Breast epithelium (tissue), 4 donors: ENCODE measurements around the gene RPH3AL. TPM values are rescaled to one million over a fixed set of nuclear protein-coding genes. Genes with fewer than 3 reads are reported as not detected.

Experiments used
- DNase-seq, 2 donors: peaks; one replicate each; pipeline ENCODE4 v3.0.0-alpha.2; 2019; ENCODE audit warnings: low spot score in 2 of 2
- H3K27ac ChIP-seq, 2 donors: fragments of 200-600 bp; sonication (generic) in 1 of 2; one replicate each; pipeline ENCODE4 v1.5.1; 2016 to 2019; ENCODE audit warnings: mild to moderate bottlenecking in 1 of 2
- H3K27me3 ChIP-seq, 2 donors: fragments of 200-600 bp; sonication (generic) in 1 of 2; one replicate each; pipeline versions ENCODE4 v1.5.1 to v1.6.0; 2017 to 2019; ENCODE audit warnings: control low read depth in 1 of 2, mild to moderate bottlenecking in 1 of 2
- H3K36me3 ChIP-seq: fragments of 200-600 bp; one replicate; pipeline ENCODE4 v1.5.1; 2019
- H3K4me1 ChIP-seq, 2 donors: fragments of 200-600 bp; sonication (generic); one replicate each; pipeline ENCODE4 v1.5.1; 2016 to 2019; ENCODE audit warnings: control low read depth in 1 of 2
- H3K4me3 ChIP-seq, 3 donors: fragments of 200-600 bp; sonication (generic); 1 replicate in 2 of 3; 2 replicates in 1 of 3; pipeline ENCODE4 v1.5.1; 2016 to 2019; ENCODE audit warnings: mild to moderate bottlenecking in 3 of 3, moderate library complexity in 2 of 3
- H3K9me3 ChIP-seq, 2 donors: fragments of 200-600 bp; sonication (generic) in 1 of 2; one replicate each; pipeline ENCODE4 v1.5.1; 2016 to 2019; ENCODE audit warnings: control low read depth in 1 of 2
- POLR2A ChIP-seq: fragments of 450-650 bp; IDR thresholded peaks from one replicate; pipeline ENCODE4 v1.6.1; 2016; ENCODE audit warnings: antibody characterized with exemption, mild to moderate bottlenecking, moderate library complexity
- POLR2AphosphoS5 ChIP-seq, 3 donors: sonication (generic); formaldehyde crosslinking; IDR thresholded peaks; one replicate each; pipeline ENCODE4 v1.6.1; 2017; ENCODE audit warnings: antibody characterized with exemption in 3 of 3
- intact Hi-C: fragments of 100-400 bp; cut with DNase I; formaldehyde crosslinking; loops from one replicate; pipeline ENCODE4 v1.15.1; 2023; ENCODE audit warnings: low total_unique reads
- total RNA-seq, 3 donors: library from RNA; depleted of rRNA; stranded (reverse); fragments of >200 nt; gene quantifications; one replicate each; pipeline ENCODE4 v1.1.0, GENCODE V29; 2016
- TF ChIP-seq, protein P1 (sequence below), 3 donors: fragments of 450-650 bp; IDR thresholded peaks; one replicate each; pipeline ENCODE4 v1.5.1; 2016 to 2017; ENCODE audit warnings: antibody characterized with exemption in 3 of 3, mild to moderate bottlenecking in 3 of 3, moderate library complexity in 3 of 3

Gene RPH3AL
- total RNA-seq, 3 donors from 2014 or later: 9.6 to 15.7 (median 15.4) TPM

DNA sequence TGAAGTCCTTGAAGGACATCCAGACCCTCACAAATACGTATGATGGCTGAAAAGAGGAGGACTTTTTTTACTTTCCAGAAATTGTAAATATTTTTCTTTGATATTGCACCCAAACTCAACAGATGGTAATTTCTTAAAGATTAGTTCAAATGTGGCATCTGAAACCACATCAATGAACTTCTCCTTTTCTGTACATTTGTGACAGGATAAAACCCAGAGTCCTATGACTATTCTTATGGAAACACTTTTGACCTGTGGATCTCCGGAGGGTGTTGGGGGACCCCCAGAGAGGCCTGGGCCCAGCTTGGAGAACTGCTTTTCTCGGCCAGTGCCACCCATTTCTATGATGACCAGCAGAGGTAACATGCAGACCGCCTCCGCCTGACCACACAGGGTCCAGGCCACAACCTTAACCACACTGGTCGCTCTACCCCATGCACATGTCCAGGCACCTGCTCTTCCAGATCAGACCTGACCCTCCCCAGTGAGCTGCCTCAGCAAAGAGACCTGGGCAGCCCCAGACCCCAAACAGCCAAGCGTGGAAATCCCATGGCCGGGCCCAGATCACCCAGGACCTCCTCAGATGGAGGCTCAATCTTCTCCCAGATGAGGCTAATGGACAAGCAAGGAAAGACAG, 22.7 kb downstream of the RPH3AL start:
- DNase-seq: no peak
- no peak overlapping the region for H3K4me3 ChIP-seq
- H3K4me1 ChIP-seq: no peaks in the 10 kb centered on the region
- no peaks in the 10 kb centered on the region for H3K36me3 ChIP-seq
- H3K27ac ChIP-seq: peak overlapping the region in 1 of 2 donors; percentile 10
- TF ChIP-seq POLR2A (no peak), POLR2AphosphoS5 (IDR thresholded peaks at IDR 0.05) (no peak)
- TF ChIP-seq, protein P1, sequence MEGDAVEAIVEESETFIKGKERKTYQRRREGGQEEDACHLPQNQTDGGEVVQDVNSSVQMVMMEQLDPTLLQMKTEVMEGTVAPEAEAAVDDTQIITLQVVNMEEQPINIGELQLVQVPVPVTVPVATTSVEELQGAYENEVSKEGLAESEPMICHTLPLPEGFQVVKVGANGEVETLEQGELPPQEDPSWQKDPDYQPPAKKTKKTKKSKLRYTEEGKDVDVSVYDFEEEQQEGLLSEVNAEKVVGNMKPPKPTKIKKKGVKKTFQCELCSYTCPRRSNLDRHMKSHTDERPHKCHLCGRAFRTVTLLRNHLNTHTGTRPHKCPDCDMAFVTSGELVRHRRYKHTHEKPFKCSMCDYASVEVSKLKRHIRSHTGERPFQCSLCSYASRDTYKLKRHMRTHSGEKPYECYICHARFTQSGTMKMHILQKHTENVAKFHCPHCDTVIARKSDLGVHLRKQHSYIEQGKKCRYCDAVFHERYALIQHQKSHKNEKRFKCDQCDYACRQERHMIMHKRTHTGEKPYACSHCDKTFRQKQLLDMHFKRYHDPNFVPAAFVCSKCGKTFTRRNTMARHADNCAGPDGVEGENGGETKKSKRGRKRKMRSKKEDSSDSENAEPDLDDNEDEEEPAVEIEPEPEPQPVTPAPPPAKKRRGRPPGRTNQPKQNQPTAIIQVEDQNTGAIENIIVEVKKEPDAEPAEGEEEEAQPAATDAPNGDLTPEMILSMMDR (IDR thresholded peaks at IDR 0.05): no peak
- H3K9me3 ChIP-seq: no peaks in the 10 kb centered on the region
- H3K27me3 ChIP-seq: no peaks in the 10 kb centered on the region
- intact Hi-C loops: no loop called here

DNA sequence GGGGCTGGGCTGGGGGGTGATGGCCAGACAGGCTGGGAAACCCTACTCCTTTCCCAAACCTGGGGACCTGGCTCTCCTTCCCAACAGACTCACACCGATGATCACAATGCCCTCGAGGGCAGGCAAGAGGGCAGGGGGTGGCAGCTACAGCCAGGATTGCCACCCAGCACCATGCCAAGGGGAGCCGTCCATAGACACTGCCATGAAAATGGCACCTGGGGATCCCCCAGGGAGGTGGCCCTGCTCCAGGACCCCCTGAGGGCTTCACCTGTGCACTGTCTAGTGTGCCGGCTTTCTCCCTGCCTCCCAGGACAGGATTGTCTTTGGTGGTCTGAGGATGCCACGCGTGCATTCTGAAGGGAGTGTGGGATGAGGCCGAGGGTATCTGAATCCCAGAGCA, 24.6 kb downstream of the RPH3AL start:
- Histone ChIP-seq H3K27me3 (no peaks in the 10 kb centered on the region), H3K4me1 (no peaks in the 10 kb centered on the region), H3K36me3 (no peaks in the 10 kb centered on the region), H3K27ac (no peak overlapping the region), H3K9me3 (no peaks in the 10 kb centered on the region), H3K4me3 (no peak overlapping the region)
- no peak for DNase-seq
- TF ChIP-seq, protein P1 (IDR thresholded peaks at IDR 0.05): no peak
- TF ChIP-seq POLR2AphosphoS5 (IDR thresholded peaks at IDR 0.05) (no peak), POLR2A (no peak)
- intact Hi-C loops: no loop called here

DNA sequence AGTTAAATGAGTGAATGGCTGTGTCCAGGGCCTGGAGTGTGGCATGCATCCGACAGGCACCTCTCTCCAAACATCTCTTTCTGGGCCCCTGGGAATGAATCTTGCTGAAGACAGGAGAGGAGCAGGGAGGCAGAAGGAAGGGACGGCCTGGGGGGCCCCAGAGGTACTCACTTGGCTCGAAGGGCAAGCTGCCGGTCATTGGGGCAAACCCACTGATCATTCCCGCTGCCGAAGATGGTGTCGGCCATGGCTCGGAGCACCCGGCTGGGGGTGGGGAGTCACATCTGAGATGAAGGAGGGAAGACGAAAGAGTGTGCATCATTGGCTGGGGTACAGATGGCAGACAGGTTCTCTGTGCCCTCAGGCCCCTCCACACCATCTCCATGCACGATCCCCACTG, 25.3 kb downstream of the RPH3AL start:
- no peaks in the 10 kb centered on the region for H3K36me3 ChIP-seq
- no peaks in the 10 kb centered on the region for H3K4me1 ChIP-seq
- no peak for DNase-seq
- H3K4me3 ChIP-seq: no peak overlapping the region
- no peak overlapping the region for H3K27ac ChIP-seq
- TF ChIP-seq POLR2A (no peak), POLR2AphosphoS5 (IDR thresholded peaks at IDR 0.05) (no peak)
- TF ChIP-seq, protein P1 (IDR thresholded peaks at IDR 0.05): no peak
- no peaks in the 10 kb centered on the region for H3K9me3 ChIP-seq
- intact Hi-C loops: no loop called here
- no peaks in the 10 kb centered on the region for H3K27me3 ChIP-seq

DNA sequence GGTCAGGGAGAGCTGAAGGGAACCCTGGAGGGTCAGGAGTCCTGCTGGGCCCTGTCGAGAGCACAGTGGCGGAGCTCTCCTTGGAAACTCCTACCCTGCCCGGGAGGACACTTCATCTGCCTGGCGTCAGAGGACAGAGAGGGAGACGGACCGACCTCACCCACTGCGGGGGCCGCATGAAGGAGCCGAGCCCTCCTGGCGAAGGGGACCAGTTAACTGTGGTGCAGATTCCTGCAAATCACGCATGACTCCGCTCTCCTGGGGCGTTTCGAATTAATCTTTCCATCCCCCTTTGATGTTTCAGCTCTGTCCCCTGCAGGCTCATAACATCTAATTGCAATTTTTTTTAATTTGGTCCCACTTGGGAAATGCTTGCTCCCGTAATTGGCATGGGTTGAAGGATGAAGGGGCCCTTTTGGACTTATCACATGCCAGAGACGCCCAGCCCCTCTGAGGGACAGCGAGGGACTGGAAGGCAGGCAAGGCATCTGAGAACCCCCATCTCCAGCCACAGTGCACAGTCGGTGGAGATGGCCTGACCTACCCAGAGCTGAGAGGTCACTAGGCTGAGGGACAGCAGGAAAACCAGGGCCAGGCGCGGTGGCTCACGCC, 26.5 kb downstream of the RPH3AL start:
- intact Hi-C loops: no loop called here
- no peaks in the 10 kb centered on the region for H3K4me1 ChIP-seq
- H3K4me3 ChIP-seq: no peak overlapping the region
- no peaks in the 10 kb centered on the region for H3K9me3 ChIP-seq
- no peak for DNase-seq
- TF ChIP-seq POLR2AphosphoS5 (IDR thresholded peaks at IDR 0.05): no peak
- TF ChIP-seq, protein P1 (IDR thresholded peaks at IDR 0.05): no peak
- no peak for TF ChIP-seq POLR2A
- H3K27ac ChIP-seq: no peak overlapping the region
- no peaks in the 10 kb centered on the region for H3K27me3 ChIP-seq
- no peaks in the 10 kb centered on the region for H3K36me3 ChIP-seq

DNA sequence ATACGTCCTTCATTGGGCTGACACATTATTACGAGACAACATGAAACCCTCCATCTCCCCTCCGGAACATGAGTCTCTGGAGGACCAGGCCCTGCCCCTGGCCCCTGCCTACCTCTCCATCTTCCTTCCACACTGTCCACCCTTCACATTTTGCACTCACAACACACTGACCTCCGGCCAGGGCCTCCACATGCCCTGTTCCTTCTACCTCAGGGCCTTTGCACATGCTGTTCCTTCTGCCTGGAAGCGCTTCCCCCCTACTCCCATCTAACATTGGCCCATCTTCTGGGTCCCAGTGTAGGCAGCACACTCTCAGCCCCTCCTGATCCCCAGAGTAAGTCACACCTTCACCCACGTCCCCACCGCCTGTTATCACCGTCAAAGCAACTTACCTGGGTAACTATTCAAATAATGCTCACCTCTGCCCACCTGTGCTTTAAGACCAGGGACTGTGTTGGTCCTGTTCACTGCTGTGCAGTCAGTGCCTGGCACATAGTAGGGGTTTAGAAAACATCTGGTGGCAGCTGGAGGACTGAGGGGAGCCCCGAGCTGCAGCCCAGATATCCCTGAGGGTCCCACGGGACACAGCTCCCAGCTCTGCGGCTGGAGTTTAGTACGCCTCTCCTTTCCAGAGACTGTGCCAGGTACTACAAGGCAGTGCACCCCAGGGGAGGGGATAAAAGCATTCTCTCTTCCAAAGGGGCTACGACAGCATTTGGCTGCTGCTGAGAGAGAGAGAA, 27.2 kb downstream of the RPH3AL start:
- no peaks in the 10 kb centered on the region for H3K9me3 ChIP-seq
- DNase-seq: no peak
- TF ChIP-seq, protein P1 (IDR thresholded peaks at IDR 0.05): no peak
- TF ChIP-seq POLR2AphosphoS5 (IDR thresholded peaks at IDR 0.05): no peak
- no peak for TF ChIP-seq POLR2A
- no peaks in the 10 kb centered on the region for H3K27me3 ChIP-seq
- intact Hi-C loops: no loop called here
- no peaks in the 10 kb centered on the region for H3K36me3 ChIP-seq
- no peak overlapping the region for H3K4me3 ChIP-seq
- H3K27ac ChIP-seq: no peak overlapping the region
- H3K4me1 ChIP-seq: no peaks in the 10 kb centered on the region
